Measurements from ENCODE around the gene GGT5.

The GGT5 gene

DNA sequence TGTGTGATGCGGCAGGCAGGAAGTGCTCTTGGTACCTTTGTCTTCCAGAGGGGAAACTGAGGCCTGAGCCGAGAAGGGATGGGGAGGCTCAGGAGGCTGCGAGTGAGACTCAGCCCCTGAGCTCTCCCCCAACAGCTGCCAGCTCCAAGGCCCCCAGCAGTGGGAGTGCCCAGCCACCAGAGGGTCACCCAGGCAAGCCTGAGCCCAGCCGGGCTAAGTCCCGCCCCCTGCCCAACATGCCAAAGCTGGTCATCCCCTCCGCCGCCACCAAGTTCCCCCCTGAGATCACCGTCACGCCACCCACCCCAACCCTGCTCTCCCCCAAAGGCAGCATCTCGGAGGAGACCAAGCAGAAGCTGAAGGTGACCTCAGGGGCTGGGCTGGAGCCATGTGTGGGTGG, 67.4 kb downstream of the GGT5 start:
- Histone ChIP-seq H3K36me3 (ENCODE audit: control insufficient read depth, low read length) (no peaks in the 10 kb centered on the region; the same call in 1 of the 2 replicates), H3K4me1 (ENCODE audit: control insufficient read depth, low read length) (no peaks in the 10 kb centered on the region), H3K27ac (ENCODE audit: low read depth, low read length) (no peak overlapping the region), H3K9me2 (replicated peaks; ENCODE audit: control insufficient read depth, low read length) (no peaks in the 10 kb centered on the region), H3K4me3 (ENCODE audit: low read length) (no peak overlapping the region), H3K27me3 (ENCODE audit: control insufficient read depth, low read length) (no peaks in the 10 kb centered on the region), H4K20me1 (ENCODE audit: control insufficient read depth, insufficient read depth, low read depth, low read length) (no peaks in the 10 kb centered on the region; the same call in 1 of the 2 replicates), H3K9me3 (ENCODE audit: control insufficient read depth, insufficient read depth, low read length) (no peaks in the 10 kb centered on the region), H3F3A (ENCODE audit: control insufficient read depth, insufficient read depth) (no peaks in the 10 kb centered on the region), H3K4me2 (ENCODE audit: low read length) (no peak overlapping the region), H3K79me2 (ENCODE audit: control insufficient read depth, low read length) (no peaks in the 10 kb centered on the region)
- TF ChIP-seq, protein P1, sequence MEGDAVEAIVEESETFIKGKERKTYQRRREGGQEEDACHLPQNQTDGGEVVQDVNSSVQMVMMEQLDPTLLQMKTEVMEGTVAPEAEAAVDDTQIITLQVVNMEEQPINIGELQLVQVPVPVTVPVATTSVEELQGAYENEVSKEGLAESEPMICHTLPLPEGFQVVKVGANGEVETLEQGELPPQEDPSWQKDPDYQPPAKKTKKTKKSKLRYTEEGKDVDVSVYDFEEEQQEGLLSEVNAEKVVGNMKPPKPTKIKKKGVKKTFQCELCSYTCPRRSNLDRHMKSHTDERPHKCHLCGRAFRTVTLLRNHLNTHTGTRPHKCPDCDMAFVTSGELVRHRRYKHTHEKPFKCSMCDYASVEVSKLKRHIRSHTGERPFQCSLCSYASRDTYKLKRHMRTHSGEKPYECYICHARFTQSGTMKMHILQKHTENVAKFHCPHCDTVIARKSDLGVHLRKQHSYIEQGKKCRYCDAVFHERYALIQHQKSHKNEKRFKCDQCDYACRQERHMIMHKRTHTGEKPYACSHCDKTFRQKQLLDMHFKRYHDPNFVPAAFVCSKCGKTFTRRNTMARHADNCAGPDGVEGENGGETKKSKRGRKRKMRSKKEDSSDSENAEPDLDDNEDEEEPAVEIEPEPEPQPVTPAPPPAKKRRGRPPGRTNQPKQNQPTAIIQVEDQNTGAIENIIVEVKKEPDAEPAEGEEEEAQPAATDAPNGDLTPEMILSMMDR (IDR thresholded peaks at IDR 0.05; ENCODE audit: low read depth, low read length, poor library complexity, severe bottlenecking) = no peak
- no peak for TF ChIP-seq EZH2phosphoT487 (IDR thresholded peaks at IDR 0.05; ENCODE audit: borderline replicate concordance, low read length)

DNA sequence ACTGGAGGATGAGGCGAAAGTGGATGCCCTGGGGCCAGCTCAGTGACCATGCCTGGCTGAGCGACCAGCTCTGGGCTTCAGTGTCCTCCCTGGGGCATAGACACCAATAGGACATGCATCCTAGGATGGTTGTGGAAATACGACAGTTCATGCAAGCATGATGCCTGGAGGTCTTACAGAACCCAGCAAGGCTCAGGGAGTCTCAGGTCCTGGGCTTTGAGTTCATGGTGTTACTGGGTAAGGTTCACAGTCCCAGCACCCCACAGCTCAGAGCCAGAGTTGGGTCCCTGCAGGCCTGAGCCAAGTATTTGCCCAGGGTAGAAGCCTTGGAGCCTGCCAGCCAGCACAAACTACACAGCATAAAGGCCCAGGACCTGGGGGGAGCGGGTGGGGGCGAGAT, 67.8 kb downstream of the GGT5 start:
- TF ChIP-seq, protein P1 (IDR thresholded peaks at IDR 0.05; ENCODE audit: low read depth, low read length, poor library complexity, severe bottlenecking) = no peak
- TF ChIP-seq EZH2phosphoT487 (IDR thresholded peaks at IDR 0.05; ENCODE audit: borderline replicate concordance, low read length) = no peak
- H3K4me3 ChIP-seq (ENCODE audit: low read length) = no peak overlapping the region
- H3K36me3 ChIP-seq (ENCODE audit: control insufficient read depth, low read length) = peaks cover 3% of the 10 kb centered on the region; the same call in 1 of the 2 replicates
- no peaks in the 10 kb centered on the region for H3F3A ChIP-seq (ENCODE audit: control insufficient read depth, insufficient read depth)
- H3K79me2 ChIP-seq (ENCODE audit: control insufficient read depth, low read length) = no peaks in the 10 kb centered on the region
- no peaks in the 10 kb centered on the region for H3K4me1 ChIP-seq (ENCODE audit: control insufficient read depth, low read length)
- no peaks in the 10 kb centered on the region for H3K9me3 ChIP-seq (ENCODE audit: control insufficient read depth, insufficient read depth, low read length)
- no peaks in the 10 kb centered on the region for H3K27me3 ChIP-seq (ENCODE audit: control insufficient read depth, low read length)
- no peaks in the 10 kb centered on the region for H3K9me2 ChIP-seq (replicated peaks; ENCODE audit: control insufficient read depth, low read length)
- H4K20me1 ChIP-seq (ENCODE audit: control insufficient read depth, insufficient read depth, low read depth, low read length) = no peaks in the 10 kb centered on the region; the same call in 1 of the 2 replicates
- H3K27ac ChIP-seq (ENCODE audit: low read depth, low read length) = no peak overlapping the region
- no peak overlapping the region for H3K4me2 ChIP-seq (ENCODE audit: low read length)

DNA sequence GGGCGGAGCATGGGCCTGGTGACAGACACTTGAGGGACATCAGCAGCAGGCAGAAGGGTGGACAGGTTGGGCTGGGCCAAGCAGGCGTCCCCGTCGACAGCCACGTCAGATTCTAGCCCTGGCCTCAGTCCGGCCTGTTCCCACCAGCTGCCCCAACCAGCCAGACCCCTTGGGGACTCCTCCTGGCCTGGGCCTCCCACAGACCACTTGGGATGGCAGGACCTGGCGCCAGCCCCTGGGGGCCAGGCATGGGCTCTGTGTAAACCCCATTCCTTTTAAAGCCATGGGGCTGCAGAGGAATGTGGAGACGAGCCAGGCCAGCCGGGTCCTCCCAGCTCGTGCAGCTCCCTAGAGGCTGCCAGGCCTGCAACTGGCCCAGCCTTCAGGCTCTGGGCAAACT, 68.3 kb downstream of the GGT5 start:
- Histone ChIP-seq H3K27me3 (ENCODE audit: control insufficient read depth, low read length) (no peaks in the 10 kb centered on the region), H3K79me2 (ENCODE audit: control insufficient read depth, low read length) (no peaks in the 10 kb centered on the region), H3K27ac (ENCODE audit: low read depth, low read length) (no peak overlapping the region), H3K4me2 (ENCODE audit: low read length) (no peak overlapping the region), H3K9me3 (ENCODE audit: control insufficient read depth, insufficient read depth, low read length) (no peaks in the 10 kb centered on the region), H4K20me1 (ENCODE audit: control insufficient read depth, insufficient read depth, low read depth, low read length) (no peaks in the 10 kb centered on the region; the same call in 1 of the 2 replicates), H3K4me3 (ENCODE audit: low read length) (no peak overlapping the region), H3F3A (ENCODE audit: control insufficient read depth, insufficient read depth) (no peaks in the 10 kb centered on the region), H3K9me2 (replicated peaks; ENCODE audit: control insufficient read depth, low read length) (no peaks in the 10 kb centered on the region), H3K36me3 (ENCODE audit: control insufficient read depth, low read length) (peaks cover 7% of the 10 kb centered on the region), H3K4me1 (ENCODE audit: control insufficient read depth, low read length) (no peaks in the 10 kb centered on the region)
- no peak for TF ChIP-seq EZH2phosphoT487 (IDR thresholded peaks at IDR 0.05; ENCODE audit: borderline replicate concordance, low read length)
- TF ChIP-seq, protein P1 (IDR thresholded peaks at IDR 0.05; ENCODE audit: low read depth, low read length, poor library complexity, severe bottlenecking) = no peak
